ENCODE results near the gene ZCCHC4. TPM values are rescaled to one million over a fixed set of nuclear protein-coding genes. Genes with fewer than 3 reads are reported as not detected.

ZCCHC4 gene
- total and polyA plus RNA-seq, 8 donors, result 2.6 to 30.9 (median 6.0) TPM

- TF ChIP-seq POLR2AphosphoS5 (IDR thresholded peaks at IDR 0.05) (no peak), POLR2A (IDR thresholded peaks at IDR 0.05) (no peak), CTCF (IDR thresholded peaks at IDR 0.05) (no peak), EP300 (IDR thresholded peaks at IDR 0.05) (no peak)
- DNase-seq, result no peak
- Histone ChIP-seq H3K4me1 (peaks cover 0 to 9% (median 6%) of the 10 kb centered on the region in 4 donors), H3K27me3 (no peaks in the 10 kb centered on the region), H3K9me3 (peaks cover 0 to 5% (median 2%) of the 10 kb centered on the region in 4 donors), H3K27ac (no peak overlapping the region), H3K4me3 (no peak overlapping the region), H3K36me3 (peaks cover 0 to 20% (median 17%) of the 10 kb centered on the region in 4 donors)
- intact Hi-C loops (cut with DNase I; ENCODE audit: low total_unique reads), result no loop called here
- 65 to 84% (median 74%) methylated on average over 3 of the region's 3 CpGs for WGBS, 5 donors
Observed at GRCh38 chr4:25284466-25284865, 28.1 kb upstream of the ZCCHC4 start.

- DNase-seq, result no peak
- Histone ChIP-seq H3K9me3 (peaks cover 0 to 5% (median 2%) of the 10 kb centered on the region in 4 donors), H3K27ac (no peak overlapping the region), H3K4me1 (no peaks in the 10 kb centered on the region), H3K27me3 (no peaks in the 10 kb centered on the region), H3K4me3 (no peak overlapping the region), H3K36me3 (no peaks in the 10 kb centered on the region)
- 70 to 83% (median 77%) methylated on average over 5 to 11 of the region's 11 CpGs for WGBS, 5 donors
- no peak for TF ChIP-seq POLR2AphosphoS5 (IDR thresholded peaks at IDR 0.05)
- no peak for TF ChIP-seq EP300 (IDR thresholded peaks at IDR 0.05)
- no peak for TF ChIP-seq POLR2A (IDR thresholded peaks at IDR 0.05)
- TF ChIP-seq CTCF (IDR thresholded peaks at IDR 0.05), result no peak
- intact Hi-C loops (cut with DNase I; ENCODE audit: low total_unique reads), result no loop called here
Observed at GRCh38 chr4:25290490-25291067, 22.0 kb upstream of the ZCCHC4 start.

- no peaks in the 10 kb centered on the region for H3K27me3 ChIP-seq
Observed at GRCh38 chr4:25291158-25291733, 21.3 kb upstream of the ZCCHC4 start.

More at GRCh38 chr4:25291158-25291733, 21.3 kb upstream of the ZCCHC4 start:
- Histone ChIP-seq H3K4me3 (no peak overlapping the region), H3K36me3 (no peaks in the 10 kb centered on the region), H3K27ac (no peak overlapping the region), H3K4me1 (no peaks in the 10 kb centered on the region), H3K9me3 (peaks cover 0 to 5% (median 2%) of the 10 kb centered on the region in 4 donors)
- DNase-seq, result no peak
- intact Hi-C loops (cut with DNase I; ENCODE audit: low total_unique reads), result no loop called here
- 79 to 87% (median 84%) methylated on average over 12 of the region's 12 CpGs for WGBS, 5 donors
- TF ChIP-seq POLR2A (IDR thresholded peaks at IDR 0.05) (no peak), POLR2AphosphoS5 (IDR thresholded peaks at IDR 0.05) (no peak), EP300 (IDR thresholded peaks at IDR 0.05) (no peak), CTCF (IDR thresholded peaks at IDR 0.05) (no peak)

Measured in stomach (tissue), 9 donors.